Ecto neural progenitor cell (in vitro differentiated cells): Measurements from ENCODE around the gene KCTD19.

Experiments used
- DNase-seq: peaks from one replicate; pipeline ENCODE4 v3.0.0-alpha.2; 2018; ENCODE audit warnings: low spot score

Gene KCTD19

GRCh38 chr16:67258161-67258835, 68.2 kb downstream of the KCTD19 start:
- DNase-seq = no peak

DNA sequence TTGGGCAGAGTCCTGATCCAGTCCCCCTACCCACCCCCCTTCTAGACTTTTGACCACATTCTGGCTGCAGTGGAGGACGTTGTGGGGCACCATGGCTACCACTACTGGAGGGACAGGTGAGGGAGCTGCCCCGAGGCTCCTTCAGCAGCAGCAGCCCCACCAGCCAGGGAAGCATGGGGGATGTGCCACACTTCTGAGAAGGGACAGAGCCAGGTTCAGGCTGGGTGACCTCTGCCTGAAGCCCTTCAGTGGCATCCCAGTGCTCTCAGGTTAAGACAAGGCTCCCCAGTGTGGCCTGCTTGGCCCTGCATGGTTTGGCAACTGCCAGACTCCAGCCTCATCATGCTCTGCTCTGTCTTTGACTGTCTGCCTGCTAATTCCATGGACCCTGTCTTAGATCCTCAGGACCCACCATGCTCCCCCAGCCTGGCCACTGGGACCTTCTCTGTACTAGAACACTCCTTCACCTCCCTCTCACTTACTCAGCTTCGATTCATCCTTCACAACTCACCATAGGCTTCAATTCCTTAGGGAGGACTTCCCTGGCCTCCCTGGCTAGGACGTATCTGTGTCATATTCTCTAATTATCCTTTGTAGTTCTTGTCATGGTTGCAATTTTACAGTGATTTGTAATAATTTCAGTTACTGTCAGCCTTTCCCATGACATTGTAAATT, 68.9 kb downstream of the KCTD19 start:
- no peak for DNase-seq

GRCh38 chr16:67256701-67257230, 69.8 kb downstream of the KCTD19 start:
- DNase-seq = no peak

DNA sequence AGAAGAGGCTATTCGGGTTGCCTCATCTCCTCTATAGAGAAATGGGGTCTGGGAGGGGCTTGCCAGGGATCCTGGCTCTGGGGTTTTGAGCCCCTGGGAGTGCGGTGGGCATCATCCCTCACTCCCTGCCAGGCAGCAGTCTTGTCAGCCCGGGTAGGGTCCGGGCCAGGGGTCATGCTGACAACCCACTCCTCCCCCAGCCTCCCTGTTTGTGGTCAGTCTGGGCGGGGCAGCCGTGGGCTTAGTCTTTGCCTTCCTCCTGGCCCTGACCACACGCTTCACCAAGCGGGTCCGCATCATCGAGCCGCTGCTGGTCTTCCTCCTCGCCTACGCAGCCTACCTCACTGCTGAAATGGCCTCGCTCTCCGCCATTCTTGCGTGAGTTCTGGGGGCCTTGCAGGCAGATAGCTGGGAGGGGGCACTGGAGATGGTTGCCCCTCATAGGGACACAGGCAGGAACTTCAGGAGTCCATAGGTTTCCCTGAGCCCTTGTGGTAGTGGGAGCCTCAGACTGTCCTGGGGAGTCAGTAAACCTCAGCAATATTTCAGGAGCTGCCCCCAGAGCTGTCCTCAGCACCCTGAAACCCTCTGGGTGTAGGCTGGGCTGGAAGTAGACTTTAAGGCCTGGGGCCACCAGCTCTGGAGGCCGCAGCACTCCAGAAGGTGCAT, 70.9 kb downstream of the KCTD19 start:
- DNase-seq = no peak

DNA sequence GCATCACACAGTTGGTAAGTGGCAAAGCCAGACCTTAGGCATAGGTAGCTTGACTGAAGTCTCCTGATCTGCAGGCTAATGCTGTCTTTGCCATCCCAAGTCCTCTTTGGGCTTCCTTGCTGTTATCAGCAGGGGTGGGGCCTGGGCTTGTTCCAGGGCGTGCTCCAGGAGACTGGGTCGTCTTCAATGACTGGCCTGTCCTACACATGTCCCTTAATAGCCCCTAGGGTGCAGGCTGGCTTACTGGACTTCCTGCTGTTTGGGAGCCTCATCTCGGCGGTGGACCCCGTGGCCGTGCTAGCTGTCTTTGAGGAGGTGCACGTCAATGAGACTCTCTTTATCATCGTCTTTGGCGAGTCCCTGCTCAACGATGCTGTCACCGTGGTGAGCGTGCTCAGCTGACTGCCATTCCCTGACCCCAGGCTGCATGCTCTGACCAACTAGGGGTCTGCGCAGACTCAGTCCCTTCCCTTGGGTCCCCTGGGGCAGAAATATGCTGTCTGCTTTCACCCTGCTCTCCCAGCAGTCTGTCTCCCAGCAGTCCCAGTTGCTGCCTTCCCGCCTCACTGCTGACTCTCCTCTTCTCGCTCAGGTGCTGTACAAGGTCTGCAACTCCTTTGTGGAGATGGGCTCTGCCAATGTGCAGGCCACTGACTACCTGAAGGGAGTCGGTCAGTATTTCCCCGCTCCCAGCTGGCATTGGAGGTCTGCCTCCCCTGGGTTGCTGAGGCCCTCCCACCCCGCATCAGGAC, 71.6 kb downstream of the KCTD19 start:
- DNase-seq = no peak

DNA sequence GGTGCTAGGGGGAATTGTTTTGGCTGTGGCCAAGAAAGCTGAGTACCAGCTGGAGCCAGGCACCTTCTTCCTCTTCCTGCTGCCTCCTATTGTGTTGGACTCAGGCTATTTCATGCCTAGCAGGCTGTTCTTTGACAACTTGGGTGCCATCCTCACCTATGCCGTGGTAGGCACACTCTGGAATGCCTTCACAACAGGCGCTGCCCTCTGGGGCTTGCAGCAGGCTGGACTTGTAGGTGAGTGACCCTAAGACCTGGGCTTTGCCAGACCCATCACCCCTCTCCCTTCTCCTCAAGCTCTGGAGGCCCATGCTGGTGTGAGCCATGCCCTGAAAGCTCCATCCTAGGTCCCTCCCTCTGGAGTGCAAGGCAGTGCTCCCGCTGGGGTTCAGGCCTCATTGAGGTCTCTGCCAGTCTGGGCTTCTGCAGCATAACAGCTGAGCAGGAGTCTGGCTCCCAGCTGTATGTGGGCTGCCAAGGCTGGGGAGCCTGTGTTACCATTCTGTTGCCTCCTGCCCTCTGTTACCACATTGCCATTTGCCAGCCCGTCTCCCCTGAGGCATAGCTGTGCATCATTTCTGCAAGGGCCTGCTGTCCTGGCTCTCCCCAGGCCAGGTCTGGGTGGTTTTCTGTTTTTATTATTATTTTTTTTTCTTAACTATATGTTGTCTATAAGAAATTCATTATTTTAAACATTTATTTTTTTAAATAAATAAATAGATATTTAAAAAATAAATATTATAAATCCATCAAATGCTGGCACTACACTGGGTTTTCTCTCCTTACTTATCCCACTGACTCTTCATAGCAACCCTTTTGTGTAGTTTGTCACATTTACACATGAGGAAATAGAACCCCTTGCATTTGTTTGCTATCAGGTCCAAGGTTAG, 73.7 kb downstream of the KCTD19 start:
- no peak for DNase-seq

GRCh38 chr16:67250045-67250327, 76.6 kb downstream of the KCTD19 start:
- DNase-seq = no peak

DNA sequence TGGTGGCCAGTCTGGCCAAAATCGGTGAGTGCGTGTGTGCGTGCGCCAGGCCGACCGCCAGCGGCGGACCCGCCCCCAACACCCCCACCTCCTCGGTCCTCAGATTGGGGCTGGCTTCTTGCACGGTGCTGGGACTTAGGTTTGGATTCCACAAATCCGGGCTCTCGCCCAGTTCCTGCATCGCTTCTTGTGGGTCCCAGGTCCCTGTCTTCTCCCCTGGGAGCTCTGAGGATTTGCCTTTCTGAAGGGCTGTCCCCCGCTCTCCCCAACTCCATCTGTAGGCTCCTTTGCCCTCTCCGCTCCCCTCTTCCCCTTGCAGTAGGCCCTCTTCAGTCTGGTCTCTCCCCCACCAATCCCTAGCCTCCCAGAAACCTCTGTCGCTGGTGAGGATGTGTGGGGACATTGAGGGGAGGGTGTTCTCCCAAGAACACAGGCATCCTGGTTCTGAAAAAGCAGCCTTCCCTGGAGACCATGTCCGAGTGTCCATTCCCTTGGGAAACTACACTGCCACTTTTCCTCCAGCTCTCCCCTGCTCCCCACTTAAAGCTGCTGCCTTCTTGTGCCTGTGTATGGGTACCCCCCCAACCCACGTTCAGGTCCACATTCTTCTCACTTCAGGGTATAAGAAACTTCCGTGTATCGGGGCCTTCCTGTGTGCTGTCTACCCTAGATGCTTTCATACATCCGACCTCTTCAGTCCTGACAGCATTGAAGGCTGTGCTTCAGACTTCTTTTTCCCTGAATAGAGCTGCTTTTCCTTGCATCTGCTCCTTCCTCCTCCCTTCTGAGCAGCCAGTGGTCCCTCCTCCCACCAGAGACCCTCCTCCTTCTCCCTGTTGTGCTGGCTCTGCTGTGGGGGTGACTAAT, 77.1 kb downstream of the KCTD19 start:
- no peak for DNase-seq

- peak; percentile 69 for DNase-seq
These were observed 78.0 kb downstream of the KCTD19 start, which contains the start of gene SLC9A5 for GRCh38 chr16:67248401-67249177. SLC9A5 (plus strand) TSS chr16:67248979; CDS start chr16:67249015, 36 bp downstream.

DNA sequence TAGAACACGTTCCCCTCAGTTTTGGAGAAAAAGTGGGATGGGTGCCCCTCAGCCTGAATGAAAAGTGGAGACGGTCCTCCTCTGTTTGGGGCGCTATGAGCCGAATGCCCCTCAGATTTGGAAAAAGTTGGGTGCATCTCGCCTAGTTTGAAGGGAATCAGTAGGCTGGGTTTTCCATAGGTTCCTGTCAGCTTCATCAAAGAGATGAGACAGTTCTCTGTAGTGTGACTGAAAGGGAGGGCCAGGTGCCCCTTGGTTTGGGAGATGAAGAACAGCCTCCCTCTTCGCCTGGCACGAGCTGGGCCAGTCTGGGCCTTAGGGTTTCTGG, 78.5 kb downstream of the KCTD19 start:
- no peak for DNase-seq

DNA sequence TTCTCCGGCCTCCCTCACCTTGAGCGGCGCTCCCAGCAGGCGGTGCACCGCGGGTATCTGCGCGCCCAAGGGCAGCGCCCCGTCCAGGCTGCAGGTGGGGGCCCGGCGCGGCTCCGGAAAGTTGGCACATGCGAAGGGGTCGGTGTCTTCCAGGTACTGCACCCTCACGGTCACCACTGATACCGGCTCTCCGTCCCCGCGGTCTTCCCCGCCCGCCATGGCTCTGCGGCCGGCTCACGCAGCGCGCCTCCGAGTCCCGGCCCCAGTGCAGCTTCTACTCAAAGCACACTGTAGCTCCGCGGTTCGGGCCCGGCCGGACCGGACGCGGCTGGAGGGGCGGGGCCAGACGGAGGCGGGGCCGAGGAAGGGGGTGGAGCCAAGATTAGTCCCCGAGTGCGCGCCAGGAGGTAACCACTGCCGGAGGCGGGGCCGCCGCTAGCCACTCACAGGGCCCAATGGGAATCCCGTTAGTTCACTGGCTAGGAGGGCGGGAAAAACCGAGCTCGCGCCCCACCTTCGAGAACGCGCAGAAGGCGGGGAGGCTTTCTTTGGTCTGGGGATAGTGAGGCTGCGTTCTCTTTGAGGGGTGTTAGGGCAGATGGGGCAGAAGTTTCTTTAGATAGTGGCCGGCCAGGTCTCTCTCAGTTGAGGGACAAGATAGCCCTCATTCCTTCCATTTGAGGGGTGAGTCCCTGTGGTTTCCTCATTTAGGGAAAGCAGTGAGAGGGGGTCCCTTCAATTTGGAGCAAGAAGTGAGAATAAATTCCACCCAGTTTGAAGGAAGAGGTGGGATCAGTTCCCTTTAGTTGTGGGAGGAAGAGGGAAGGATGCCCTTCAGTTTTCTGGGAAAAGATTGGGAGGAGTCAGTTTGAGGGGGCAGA, 79.1 kb downstream of the KCTD19 start, which contains the start of gene FHOD1:
Gene FHOD1, minus strand, starts transcription at position 290 of the 881 bp plus-strand sequence. Its CDS starts 71 bp downstream, at position 219.
- peak; percentile 97 for DNase-seq

GRCh38 chr16:67246756-67247191, 79.8 kb downstream of the KCTD19 start:
- peak; percentile 78 for DNase-seq

DNA sequence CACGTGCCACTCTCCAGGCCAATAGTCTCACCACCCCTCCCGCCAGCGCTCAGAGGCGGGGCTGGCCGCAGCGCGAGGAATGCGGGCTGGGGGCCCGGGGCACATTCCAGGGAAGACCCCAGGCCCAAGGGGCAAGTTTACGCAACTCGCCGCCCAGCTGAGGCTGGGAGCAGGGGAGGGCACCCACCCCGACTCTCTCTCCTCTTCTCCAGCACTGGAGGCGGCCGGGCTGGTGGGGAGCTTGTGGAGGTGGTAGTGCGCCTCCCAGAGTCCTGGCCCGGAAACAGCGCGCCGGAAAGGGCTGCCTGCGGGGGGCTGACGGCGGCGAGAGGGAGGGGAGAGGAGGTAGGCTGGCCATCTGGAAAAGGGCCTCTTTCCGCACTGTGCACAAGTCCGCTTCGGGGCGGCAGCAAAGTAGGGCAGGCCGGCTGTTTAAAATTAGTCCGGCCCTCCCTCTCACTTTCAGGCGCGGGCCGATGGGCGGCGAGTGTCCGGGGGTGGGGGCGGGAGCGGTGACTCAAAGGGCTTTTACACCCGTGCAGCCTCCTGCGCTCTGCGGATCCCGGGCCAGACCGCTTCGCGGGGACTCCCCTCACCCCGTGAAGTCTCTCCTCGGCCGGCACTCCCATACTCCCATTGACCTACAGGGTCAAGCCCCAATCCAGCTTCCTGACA, 80.3 kb downstream of the KCTD19 start:
- DNase-seq = peak; percentile 92

DNA sequence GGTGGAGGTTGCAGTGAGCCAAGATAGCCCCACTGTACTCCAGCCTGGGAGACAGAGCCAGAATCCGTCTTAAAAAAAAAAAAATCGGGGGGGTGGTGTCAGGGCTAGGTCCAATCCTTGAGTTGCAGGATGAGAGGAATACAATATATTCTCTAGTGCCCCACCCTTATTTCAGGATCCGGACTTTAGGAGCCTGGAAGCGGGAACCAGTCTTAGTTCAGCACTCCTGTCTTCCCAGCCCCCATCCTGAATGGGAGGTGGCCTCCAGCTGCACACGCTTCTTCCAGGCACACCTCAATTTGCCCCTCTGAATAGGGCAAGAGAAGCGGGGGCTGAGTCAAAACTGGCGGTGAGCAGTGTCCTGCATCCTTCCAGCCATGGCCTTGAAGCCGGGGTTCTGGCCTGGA, 80.9 kb downstream of the KCTD19 start:
- DNase-seq = no peak

DNA sequence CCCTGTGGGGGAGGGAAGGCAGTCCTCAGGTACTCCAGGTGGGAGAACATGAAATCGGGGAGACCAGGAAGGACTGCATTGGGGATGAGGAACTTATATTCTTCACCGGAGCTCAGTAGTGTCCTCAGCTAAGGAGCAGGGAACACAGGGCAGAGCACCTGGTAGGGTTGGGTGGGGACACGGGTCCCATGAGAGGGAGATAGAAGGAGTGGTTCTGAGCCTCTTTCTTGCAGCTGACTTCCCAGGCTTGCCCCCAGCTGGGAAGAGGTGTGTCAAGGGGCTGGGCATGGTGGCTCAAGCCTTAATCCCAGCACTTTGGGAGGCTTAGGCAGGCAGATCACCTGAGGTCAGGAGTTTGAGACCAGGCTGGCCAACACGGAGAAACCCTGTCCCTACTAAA, 81.4 kb downstream of the KCTD19 start:
- no peak for DNase-seq

DNA sequence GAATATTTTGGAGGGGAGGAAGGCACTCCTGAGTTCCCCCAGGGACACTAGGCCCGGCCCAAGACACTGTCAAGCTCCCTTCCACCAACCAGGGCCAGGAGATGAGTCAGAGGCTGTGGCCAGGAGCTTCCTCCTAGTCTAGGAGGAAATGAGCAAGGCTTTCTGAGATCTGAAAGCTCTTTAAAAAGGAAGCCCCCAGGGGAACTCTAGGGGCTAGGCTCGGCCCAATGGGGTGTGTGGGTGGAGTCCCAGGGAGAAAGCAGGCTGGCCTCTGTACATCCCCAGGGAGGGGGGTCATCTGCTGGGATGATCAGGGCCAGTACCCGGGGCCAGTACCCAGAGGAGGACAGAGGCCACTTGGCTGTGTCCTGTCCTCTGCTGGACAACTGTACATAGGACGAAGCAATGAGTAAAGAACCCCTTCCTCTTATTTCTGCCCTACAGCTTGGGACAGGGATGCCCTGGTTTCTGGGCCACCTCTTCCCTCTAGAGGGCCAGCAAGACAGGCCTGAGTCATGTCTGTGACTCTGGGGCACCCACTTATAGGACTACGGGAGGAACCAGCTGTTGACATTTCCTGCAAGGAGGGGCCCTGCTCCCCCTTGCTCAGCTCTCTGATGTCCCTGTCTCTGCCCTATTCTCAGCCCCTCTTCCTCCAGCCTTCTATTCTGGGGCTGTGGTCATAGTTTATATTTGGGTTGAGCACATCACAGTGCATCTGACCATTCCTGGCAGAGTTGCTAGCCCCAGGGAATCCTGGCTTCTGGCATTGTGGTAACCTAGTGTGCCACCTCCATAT, 82.0 kb downstream of the KCTD19 start:
- DNase-seq = no peak

DNA sequence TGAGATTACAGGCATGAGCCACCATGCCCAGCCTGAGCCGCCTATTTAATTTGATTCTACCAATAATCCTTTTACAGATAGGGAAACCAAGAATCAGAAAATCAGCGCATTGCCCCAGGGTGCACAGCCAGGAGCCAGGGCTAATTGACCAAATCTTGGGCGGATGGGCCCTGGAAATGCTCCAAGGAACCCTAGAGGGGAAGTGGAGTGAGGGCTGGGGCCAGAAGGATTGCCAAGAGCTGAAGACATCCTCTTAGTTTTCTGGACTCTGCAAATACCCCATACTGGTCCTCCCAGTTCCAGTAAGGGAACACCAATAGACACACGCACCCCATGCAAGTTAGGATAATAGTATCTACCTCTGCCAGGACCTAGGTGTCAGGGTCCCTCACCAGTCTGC, 83.1 kb downstream of the KCTD19 start:
- no peak for DNase-seq
